GM12878 (cell line): ENCODE measurements around the gene NPLOC4. TPM values are rescaled to one million over a fixed set of nuclear protein-coding genes. Genes with fewer than 3 reads are reported as not detected.

Experiments
- ATAC-seq: fragments of 200-7000 bp; cut with Tn5 transposase; 3 replicates; pipeline ENCODE4 v1.9.1; 2020; ENCODE audit warnings: mild to moderate bottlenecking, moderate library complexity
- BruUV-seq: library from RNA; stranded (reverse); fragments of 400-500 nt; replicated peaks from 2 replicates; lab custom pipeline; 2021; lab: Mats Ljungman, UMichigan
- CTCF ChIA-PET: fragments of 300-600 bp; sonication (Branson Sonifier 250); formaldehyde crosslinking; extraction: SDS; loops from one replicate; lab custom pipeline; 2021; ENCODE audit warnings: inconsistent platforms; lab: Yijun Ruan, JAX
- POLR2A ChIA-PET: fragments of 350-600 bp; formaldehyde crosslinking; extraction: SDS; loops from one replicate; lab custom pipeline; 2021; ENCODE audit warnings: inconsistent platforms; lab: Charles Lee
- RAD21 ChIA-PET: fragments of 300-600 bp; sonication (Branson Sonifier 250); formaldehyde crosslinking; loops from one replicate; lab custom pipeline; 2023; ENCODE audit warnings: antibody characterized with exemption; ENCODE audit not compliant: unreplicated experiment; lab: Charles Lee
- SMC1A ChIA-PET: fragments of 300-600 bp; sonication (Branson Sonifier 250); formaldehyde crosslinking; loops from one replicate; lab custom pipeline; 2023; ENCODE audit not compliant: unreplicated experiment, uncharacterized antibody; lab: Charles Lee
- DNase-seq: peaks from one replicate; pipeline ENCODE4 v3.0.0-alpha.2; 2011; ENCODE audit warnings: low read depth, low spot score
- FAIRE-seq: peaks from 3 replicates; lab custom pipeline; 2011; peaks lifted over from hg19 to GRCh38; lab: Jason Lieb, UNC
- H2AFZ ChIP-seq: 2 replicates; pipeline ENCODE4 v1.6.0; 2011; ENCODE audit warnings: low read depth, low read length, control low read depth; ENCODE audit not compliant: control insufficient read depth
- H3K27ac ChIP-seq: 2 replicates; pipeline ENCODE4 v1.5.1; 2011; ENCODE audit warnings: control low read depth; ENCODE audit not compliant: control insufficient read depth, insufficient read depth
- H3K27me3 ChIP-seq, 2 experiments: replicated peaks in 1 of 2; 2 replicates each; pipeline versions ENCODE4 v1.6.0 to v1.6.1; 2011; ENCODE audit warnings: low read length in 1 of 2; ENCODE audit not compliant: control insufficient read depth in 2 of 2, insufficient read depth in 2 of 2
- H3K36me3 ChIP-seq, 2 experiments: 2 replicates each; pipeline ENCODE4 v1.5.1; 2011; ENCODE audit warnings: low read length in 1 of 2; ENCODE audit not compliant: control insufficient read depth in 2 of 2, insufficient read depth in 2 of 2
- H3K4me1 ChIP-seq: 2 replicates; pipeline ENCODE4 v1.6.1; 2011; ENCODE audit warnings: mild to moderate bottlenecking, low read length, moderate library complexity, mixed read lengths; ENCODE audit not compliant: control insufficient read depth, insufficient read depth
- H3K4me2 ChIP-seq: 2 replicates; pipeline ENCODE4 v1.6.0; 2011; ENCODE audit warnings: control low read depth; ENCODE audit not compliant: control insufficient read depth, insufficient read depth
- H3K4me3 ChIP-seq: fragments of 200-600 bp; sonication (generic); 2 replicates; pipeline ENCODE4 v1.5.1; 2016
- H3K79me2 ChIP-seq: 2 replicates; pipeline ENCODE4 v1.6.0; 2011; ENCODE audit warnings: low read length; ENCODE audit not compliant: control insufficient read depth, insufficient read depth
- H3K9ac ChIP-seq: 2 replicates; pipeline ENCODE4 v1.8.0; 2011; ENCODE audit warnings: low read length, control low read depth, mixed read lengths; ENCODE audit not compliant: control insufficient read depth, insufficient read depth
- H3K9me3 ChIP-seq: replicated peaks from 3 replicates; pipeline ENCODE4 v1.5.1; 2011; ENCODE audit warnings: mild to moderate bottlenecking, low read length; ENCODE audit not compliant: control insufficient read depth, insufficient read depth
- H4K20me1 ChIP-seq: 2 replicates; pipeline ENCODE4 v1.6.0; 2011; ENCODE audit not compliant: control insufficient read depth, insufficient read depth
- BHLHE40 ChIP-seq, 2 experiments: fragments of 450-650 bp in 1 of 2; IDR thresholded peaks; 2 replicates each; pipeline ENCODE4 v1.6.1; 2011 to 2017; ENCODE audit warnings: low read depth in 2 of 2, borderline replicate concordance in 1 of 2, improper control_type of control experiment in 1 of 2, low read length in 1 of 2, mild to moderate bottlenecking in 1 of 2
- E2F4 ChIP-seq: IDR thresholded peaks from 2 replicates; pipeline ENCODE4 v1.6.1; 2012; ENCODE audit warnings: low read depth, low read length, improper control_type of control experiment
- HDAC6 ChIP-seq: fragments of 200-600 bp; sonication (generic); IDR thresholded peaks from one replicate; pipeline ENCODE4 v1.8.0; 2017; ENCODE audit warnings: antibody characterized with exemption; ENCODE audit not compliant: unreplicated experiment
- MAX ChIP-seq: IDR thresholded peaks from 2 replicates; pipeline ENCODE4 v1.6.1; 2012; ENCODE audit warnings: low read depth, low read length, improper control_type of control experiment
- POLR2A ChIP-seq: IDR thresholded peaks from 2 replicates; pipeline ENCODE4 v1.6.1; 2011; ENCODE audit warnings: low read depth, mild to moderate bottlenecking, low read length
- SPI1 ChIP-seq: IDR thresholded peaks from 2 replicates; pipeline ENCODE4 v1.6.1; 2011; ENCODE audit warnings: low read depth, mild to moderate bottlenecking, low read length, moderate library complexity, borderline replicate concordance; ENCODE audit not compliant: insufficient read depth
- SUPT20H ChIP-seq: IDR thresholded peaks from 2 replicates; pipeline ENCODE4 v1.6.1; 2011; ENCODE audit warnings: low read depth, mild to moderate bottlenecking, low read length, moderate library complexity, borderline replicate concordance; ENCODE audit not compliant: control insufficient read depth
- ZNF592 ChIP-seq: fragments of 450-650 bp; IDR thresholded peaks from 2 replicates; pipeline ENCODE4 v1.6.1; 2017; ENCODE audit warnings: mild to moderate bottlenecking, moderate library complexity
- WGBS: methylation state at CpG from one replicate; pipeline ENCODE4 v1.1.6; 2016; ENCODE audit warnings: low lambda C conversion rate; ENCODE audit not compliant: insufficient replicate concordance, insufficient coverage; ENCODE audit errors: missing lambda C conversion rate; 5-methylcytosine and 5-hydroxymethylcytosine counted together
- in situ Hi-C: fragments of 300-500 bp; cut with MboI; formaldehyde crosslinking; loops from 9 replicates; pipeline ENCODE4 v1.14.3; 2018; ENCODE audit warnings: mixed read lengths
- intact Hi-C: fragments of 100-400 bp; cut with micrococcal nuclease; formaldehyde crosslinking; loops from one replicate; pipeline ENCODE4 v1.14.2; 2022; ENCODE audit not compliant: unreplicated experiment
- polyA plus RNA-seq, 11 experiments: library from polyadenylated mRNA; depleted of rRNA in 4 of 11; unstranded in 6 of 11; stranded (reverse) in 5 of 11; fragments of >200 nt; fragmentation: Nextera tagmentation in 4 of 11; fragmentation: Illumina TruSeq in 1 of 11; extraction: Ambion mirVana in 4 of 11; extraction: Trizol in 1 of 11; gene quantifications; 1 replicate in 1 of 11; 2 replicates in 10 of 11; pipeline versions ENCODE4 v1.2.1 to v1.2.3, GENCODE V29; 2011 to 2016; ENCODE audit warnings: inconsistent platforms in 2 of 11, missing spikeins in 2 of 11, low read depth in 1 of 11
- total RNA-seq, 4 experiments: library from RNA; depleted of rRNA in 3 of 4; stranded (reverse); fragments of >200 nt in 3 of 4; fragmentation: Illumina TruSeq in 1 of 4; extraction: Trizol in 1 of 4; gene quantifications; 2 replicates each; pipeline versions ENCODE4 v1.2.1 to v1.2.3, GENCODE V29; 2013 to 2021

The NPLOC4 gene
- total and polyA plus RNA-seq, 10 of the 15 experiments (the other 5 are each of a cell fraction or from before 2014, with no cell fraction given): 1.5 to 83.7 (median 45.8) TPM

GRCh38 chr17:81685108-81685507, 48.2 kb upstream of the NPLOC4 start:
- Histone ChIP-seq H3K27ac (peak overlapping the region; percentile 78), H3K4me3 (peak overlapping the region; percentile 95), H3K4me1 (peaks cover 11% of the 10 kb centered on the region), H2AFZ (no peak overlapping the region), H3K27me3 (no peaks in the 10 kb centered on the region), H3K4me2 (peak overlapping the region; percentile 97), H4K20me1 (peaks cover 8% of the 10 kb centered on the region), H3K36me3 (peaks cover 4 to 21% of the 10 kb centered on the region in 2 experiments; a peak in 3 of 4 replicates), H3K9me3 (no peaks in the 10 kb centered on the region), H3K79me2 (peaks cover 38% of the 10 kb centered on the region)
- RAD21 ChIA-PET: no interaction called here
- POLR2A ChIA-PET: interaction anchor here (0.6 to 4.0 kb wide), 4 partner anchors 9 to 177 kb away, joined by 3 to 32 read pairs (median 4); partner anchors contain the start of gene MRPL12
- CTCF ChIA-PET: interaction anchor here (1.6 kb wide), 1 partner anchor 17 kb away, joined by 4 read pairs; no protein-coding TSS in a partner anchor
- DNase-seq: no peak
- BruUV-seq: no TSS peak
- 34% methylated on average over 11 of the region's 12 CpGs for WGBS
- SMC1A ChIA-PET: interaction anchor here (0.7 to 0.8 kb wide), 2 partner anchors 17 to 20 kb away, joined by 3 read pairs; no protein-coding TSS in a partner anchor
- no peak for FAIRE-seq
- no peak for TF ChIP-seq E2F4
- TF ChIP-seq POLR2A: 0 out of 2 replicates have a peak, but pooled peaks have one; percentile 16
- no peak for TF ChIP-seq SUPT20H
- no peak for TF ChIP-seq HDAC6
- TF ChIP-seq, all 136 proteins: peak for 1
- ATAC-seq: no peak
- intact Hi-C loops (no loop called here), in situ Hi-C loops (no loop called here)
- peak overlapping the region; percentile 95 for H3K9ac ChIP-seq

- intact Hi-C loops (no loop called here), in situ Hi-C loops (no loop called here)
- Histone ChIP-seq H3K79me2 (peaks cover 38% of the 10 kb centered on the region), H4K20me1 (peaks cover 8% of the 10 kb centered on the region; the same call in 1 of the 2 replicates), H3K9me3 (no peaks in the 10 kb centered on the region), H3K9ac (peak overlapping the region; percentile 95), H3K27me3 (no peaks in the 10 kb centered on the region), H3K4me2 (peak overlapping the region; percentile 97), H2AFZ (no peak overlapping the region), H3K27ac (peak overlapping the region; percentile 78), H3K36me3 (peaks cover 4 to 16% of the 10 kb centered on the region in 2 experiments; a peak in 3 of 4 replicates), H3K4me1 (peaks cover 11% of the 10 kb centered on the region), H3K4me3 (peak overlapping the region; percentile 95)
- ATAC-seq: no peak
- TF ChIP-seq BHLHE40 (IDR thresholded peaks at IDR 0.05; ENCODE audit: borderline replicate concordance in 1 of 2, low read depth in 2 of 2, low read length in 1 of 2) (peak; percentile 53 to 80; a peak in 3 of 4 replicates), ZNF592 (no peak), SPI1 (0 out of 2 replicates have a peak, but pooled peaks have one; percentile 3), MAX (peak; percentile 14; the same call in 1 of the 2 replicates)
- BruUV-seq: TSS peak; percentile 76
- WGBS: 6% methylated on average over 16 of the region's 16 CpGs
- ChIA-PET SMC1A (interaction anchor here (0.7 to 0.8 kb wide), 2 partner anchors 18 to 21 kb away, joined by 3 read pairs; no protein-coding TSS in a partner anchor), POLR2A (interaction anchor here (0.6 to 4.0 kb wide), 6 partner anchors 8 to 178 kb away, joined by 3 to 32 read pairs (median 4); partner anchors contain the start of gene MRPL12), CTCF (interaction anchor here (1.1 to 1.6 kb wide), 4 partner anchors 10 to 27 kb away, joined by 3 to 5 read pairs (median 4); no protein-coding TSS in a partner anchor), RAD21 (interaction anchor here (1.9 kb wide), 1 partner anchor 19 kb away, joined by 6 read pairs; no protein-coding TSS in a partner anchor)
- FAIRE-seq: no peak
- no peak for DNase-seq
These were observed 47.6 kb upstream of the NPLOC4 start for GRCh38 chr17:81684442-81684911.
